IMR-90 (cell line): ENCODE data around the gene SNRPD2. TPM values are rescaled to one million over a fixed set of nuclear protein-coding genes. Genes with fewer than 3 reads are reported as not detected.

ENCODE experiments used
- ATAC-seq: fragments of 200-7000 bp; cut with Tn5 transposase; 2 replicates; pipeline ENCODE4 v1.9.1; 2020; ENCODE audit warnings: low read depth, mild to moderate bottlenecking, moderate library complexity
- BruUV-seq: library from RNA; stranded (reverse); fragments of 400-500 nt; replicated peaks from 2 replicates; lab custom pipeline; 2021; lab: Mats Ljungman, UMichigan
- CTCF ChIA-PET: fragments of 300-600 bp; formaldehyde crosslinking; extraction: SDS; loops from one replicate; lab custom pipeline; 2021; ENCODE audit warnings: antibody characterized with exemption; lab: Yijun Ruan, JAX
- POLR2A ChIA-PET: fragments of 300-600 bp; sonication (Branson Sonifier 250); formaldehyde crosslinking; loops from one replicate; lab custom pipeline; 2022; ENCODE audit warnings: antibody characterized with exemption; ENCODE audit not compliant: unreplicated experiment; lab: Charles Lee
- DNase-seq: peaks from one replicate; pipeline ENCODE4 v3.0.0; 2013
- H2AFZ ChIP-seq: replicated peaks from 2 replicates; pipeline ENCODE3; 2013; ENCODE audit warnings: low read length, mild to moderate bottlenecking; ENCODE audit not compliant: poor library complexity
- H2AK5ac ChIP-seq: 2 replicates; pipeline ENCODE4 v1.6.1; 2013; ENCODE audit warnings: low read depth, low read length, inconsistent platforms
- H2AK9ac ChIP-seq: replicated peaks from 2 replicates; pipeline ENCODE3; 2013; ENCODE audit warnings: mild to moderate bottlenecking, low read depth, low read length, moderate library complexity; ENCODE audit not compliant: poor library complexity
- H2BK120ac ChIP-seq: 2 replicates; pipeline ENCODE4 v1.6.1; 2013; ENCODE audit warnings: low read depth, low read length, inconsistent platforms
- H2BK15ac ChIP-seq: 3 replicates; pipeline ENCODE4 v1.6.1; 2013; ENCODE audit warnings: low read depth, low read length, inconsistent platforms
- H2BK20ac ChIP-seq: 2 replicates; pipeline ENCODE4 v1.6.1; 2013; ENCODE audit warnings: low read depth, mild to moderate bottlenecking, inconsistent platforms, low read length, moderate library complexity
- H2BK5ac ChIP-seq: 2 replicates; pipeline ENCODE4 v1.6.1; 2013; ENCODE audit warnings: mild to moderate bottlenecking, low read depth, low read length, inconsistent platforms; ENCODE audit not compliant: poor library complexity, severe bottlenecking
- H3K14ac ChIP-seq: replicated peaks from 2 replicates; pipeline ENCODE4 v1.6.1; 2013; ENCODE audit warnings: low read depth, low read length, inconsistent platforms
- H3K18ac ChIP-seq: 2 replicates; pipeline ENCODE4 v1.6.1; 2013; ENCODE audit warnings: low read depth, low read length, control low read depth
- H3K23ac ChIP-seq: 2 replicates; pipeline ENCODE4 v1.6.1; 2013; ENCODE audit warnings: low read depth, low read length, inconsistent platforms
- H3K27ac ChIP-seq: 2 replicates; pipeline ENCODE4 v1.5.1; 2013; ENCODE audit warnings: mild to moderate bottlenecking, control low read depth, low read length; ENCODE audit not compliant: insufficient read depth
- H3K27me3 ChIP-seq: 2 replicates; pipeline ENCODE4 v1.6.1; 2013; ENCODE audit warnings: low read length; ENCODE audit not compliant: control insufficient read depth, insufficient read depth
- H3K36me3 ChIP-seq: 2 replicates; pipeline ENCODE4 v1.6.1; 2013; ENCODE audit warnings: low read length, mixed read lengths; ENCODE audit not compliant: control insufficient read depth, insufficient read depth
- H3K4ac ChIP-seq: 2 replicates; pipeline ENCODE4 v1.6.1; 2013; ENCODE audit warnings: low read depth, low read length, inconsistent platforms
- H3K4me1 ChIP-seq: 2 replicates; pipeline ENCODE4 v1.6.1; 2013; ENCODE audit warnings: low read length, mixed read lengths; ENCODE audit not compliant: control insufficient read depth, insufficient read depth
- H3K4me2 ChIP-seq: 2 replicates; pipeline ENCODE4 v1.6.1; 2013; ENCODE audit warnings: low read depth, mild to moderate bottlenecking, control low read depth, low read length, moderate library complexity
- H3K4me3 ChIP-seq: 2 replicates; pipeline ENCODE4 v1.5.1; 2013; ENCODE audit warnings: low read depth, mild to moderate bottlenecking, control low read depth, low read length, moderate library complexity; ENCODE audit not compliant: insufficient read depth
- H3K56ac ChIP-seq: 2 replicates; pipeline ENCODE4 v1.6.1; 2013; ENCODE audit warnings: low read length, inconsistent platforms; ENCODE audit not compliant: insufficient read depth; ENCODE audit errors: extremely low read depth
- H3K79me1 ChIP-seq, 2 experiments: 2 replicates each; pipeline ENCODE4 v1.6.1; 2013; ENCODE audit warnings: low read length in 2 of 2, inconsistent platforms in 1 of 2, low read depth in 1 of 2
- H3K9ac ChIP-seq: 2 replicates; pipeline ENCODE4 v1.6.1; 2013; ENCODE audit warnings: low read depth, low read length, control low read depth
- H3K9me1 ChIP-seq: 2 replicates; pipeline ENCODE4 v1.6.1; 2013; ENCODE audit warnings: low read length, inconsistent platforms; ENCODE audit not compliant: insufficient read depth
- H3K9me3 ChIP-seq: 2 replicates; pipeline ENCODE4 v1.6.1; 2013; ENCODE audit warnings: low read length; ENCODE audit not compliant: control insufficient read depth, insufficient read depth
- H4K20me1 ChIP-seq: 2 replicates; pipeline ENCODE4 v1.6.1; 2013; ENCODE audit warnings: low read length, inconsistent platforms; ENCODE audit not compliant: insufficient read depth
- H4K5ac ChIP-seq: 2 replicates; pipeline ENCODE4 v1.6.1; 2013; ENCODE audit warnings: mild to moderate bottlenecking, low read depth, low read length, control low read depth
- H4K8ac ChIP-seq, 2 experiments: 2 replicates each; pipeline ENCODE4 v1.6.1; 2013; ENCODE audit warnings: low read depth in 2 of 2, low read length in 2 of 2, control low read depth in 1 of 2, inconsistent platforms in 1 of 2
- H4K91ac ChIP-seq: 2 replicates; pipeline ENCODE4 v1.6.1; 2013; ENCODE audit warnings: low read depth, low read length, inconsistent platforms; ENCODE audit not compliant: insufficient read depth
- BHLHE40 ChIP-seq: fragments of 150-350 bp; IDR thresholded peaks from 2 replicates; pipeline ENCODE4 v1.6.1; 2016; ENCODE audit warnings: mild to moderate bottlenecking, low read depth, low read length
- CEBPB ChIP-seq: IDR thresholded peaks from 2 replicates; pipeline ENCODE4 v1.6.1; 2012; ENCODE audit warnings: low read depth, low read length, improper control_type of control experiment
- CHD1 ChIP-seq: IDR thresholded peaks from 2 replicates; pipeline ENCODE4 v1.6.1; 2012; ENCODE audit warnings: low read depth, low read length, improper control_type of control experiment
- CTCF ChIP-seq: conservative IDR thresholded peaks from 2 replicates; pipeline ENCODE4 v1.5.1; 2012; ENCODE audit warnings: mild to moderate bottlenecking, low read depth, low read length, improper control_type of control experiment
- FOS ChIP-seq: fragments of 150-350 bp; IDR thresholded peaks from 2 replicates; pipeline ENCODE4 v1.6.1; 2016; ENCODE audit warnings: low read depth, low read length
- MAZ ChIP-seq: IDR thresholded peaks from 2 replicates; pipeline ENCODE4 v1.6.1; 2012; ENCODE audit warnings: low read depth, mild to moderate bottlenecking, low read length, improper control_type of control experiment, moderate library complexity, borderline replicate concordance
- MXI1 ChIP-seq: IDR thresholded peaks from 2 replicates; pipeline ENCODE4 v1.6.1; 2012; ENCODE audit warnings: low read depth, mild to moderate bottlenecking, low read length, moderate library complexity, borderline replicate concordance
- RAD21 ChIP-seq: IDR thresholded peaks from 2 replicates; pipeline ENCODE4 v1.6.1; 2012; ENCODE audit warnings: low read length, improper control_type of control experiment
- RCOR1 ChIP-seq: IDR thresholded peaks from 2 replicates; pipeline ENCODE4 v1.6.1; 2012; ENCODE audit warnings: mild to moderate bottlenecking, low read length, improper control_type of control experiment; ENCODE audit not compliant: insufficient replicate concordance
- USF2 ChIP-seq: fragments of 150-350 bp; IDR thresholded peaks from 2 replicates; pipeline ENCODE4 v1.6.1; 2017; ENCODE audit warnings: mild to moderate bottlenecking, antibody characterized with exemption, low read length, low read depth
- WGBS, 2 experiments: methylation state at CpG; one replicate each; pipeline versions ENCODE4 v1.1.5 to v1.1.7; 2013; ENCODE audit warnings: missing lambda C conversion rate in 2 of 2; ENCODE audit not compliant: insufficient read length in 1 of 2; ENCODE audit errors: extremely low coverage in 2 of 2; 5-methylcytosine and 5-hydroxymethylcytosine counted together
- dilution Hi-C: fragments of 300-500 bp; cut with HindIII; formaldehyde crosslinking; loops from one replicate; pipeline ENCODE4 v1.14.3; 2018; ENCODE audit warnings: low sequenced_read_pairs; ENCODE audit not compliant: unreplicated experiment
- in situ Hi-C: fragments of 300-500 bp; cut with MboI; formaldehyde crosslinking; loops from 3 replicates; pipeline ENCODE4 v1.14.3; 2019; ENCODE audit warnings: low sequenced_read_pairs, inconsistent platforms, mixed read lengths
- intact Hi-C: fragments of 100-400 bp; cut with micrococcal nuclease; formaldehyde crosslinking; loops from 2 replicates; pipeline ENCODE4 v1.10.0; 2022
- polyA plus RNA-seq, 3 experiments: library from polyadenylated mRNA; depleted of rRNA; stranded (reverse); fragments of >200 nt; gene quantifications; 2 replicates each; pipeline ENCODE4 v1.2.3, GENCODE V29; 2012; ENCODE audit warnings: low replicate concordance in 1 of 3
- total RNA-seq: library from RNA; depleted of rRNA; stranded (reverse); fragments of >200 nt; gene quantifications from 2 replicates; pipeline ENCODE4 v1.2.3, GENCODE V29; 2012
- TF ChIP-seq, protein P1 (sequence below): fragments of 150-350 bp; IDR thresholded peaks from 2 replicates; pipeline ENCODE4 v1.6.1; 2016; ENCODE audit warnings: low read depth, mild to moderate bottlenecking, low read length, moderate library complexity, borderline replicate concordance

SNRPD2 gene
- total and polyA plus RNA-seq, 2 of the 4 experiments (the other 2 are of a cell fraction): 587 to 877 TPM

DNA sequence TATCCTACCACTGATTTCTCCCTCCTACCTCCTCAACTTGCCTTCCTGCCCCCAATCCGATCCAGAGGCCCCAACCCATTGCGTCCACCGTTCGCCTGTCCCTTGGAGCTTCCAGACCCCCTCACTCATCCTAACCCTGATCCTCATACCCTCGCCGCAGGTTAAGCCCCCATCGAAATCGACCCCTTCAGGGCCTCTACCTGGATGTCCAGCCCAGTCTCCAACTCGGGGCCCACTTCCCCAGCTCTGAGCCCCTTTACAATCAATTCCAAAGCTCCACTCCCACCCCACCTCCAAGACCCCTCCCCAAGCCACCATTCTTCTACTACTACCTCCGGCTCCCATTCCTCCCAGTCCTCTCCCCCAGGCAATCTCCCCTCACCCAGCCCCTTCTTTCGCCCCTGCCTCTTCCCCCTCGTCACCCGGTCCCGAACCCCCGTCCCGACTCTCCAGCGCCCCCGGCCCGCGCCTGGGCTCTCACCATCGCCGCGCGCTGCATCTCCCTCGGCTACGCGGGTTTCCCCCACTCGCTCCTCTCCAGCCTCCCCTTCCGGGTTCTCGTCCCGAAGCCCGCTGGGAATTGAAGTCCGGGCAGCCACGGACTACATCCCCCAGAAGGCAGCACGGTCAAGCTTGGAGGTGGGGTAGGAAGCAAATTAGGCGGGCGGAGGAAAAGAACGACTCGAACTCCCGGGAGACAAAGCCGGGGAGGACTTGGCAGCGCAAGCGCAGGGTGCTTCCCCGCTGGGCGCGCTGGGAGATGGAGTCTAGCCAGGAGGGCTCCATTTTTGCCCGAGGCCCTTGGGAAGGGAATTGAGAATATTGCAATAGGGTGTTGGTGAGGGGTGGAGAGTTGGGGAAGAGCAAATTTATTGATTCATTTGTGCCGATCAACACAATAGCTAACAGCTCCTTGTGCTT is 38.9 kb upstream of the SNRPD2 start, which contains the start of gene FBXO46:
Gene FBXO46 (minus strand): TSS at position 529 of the 921 bp plus-strand sequence. CDS start 17,401 bp downstream, outside the sequence.
- peak within 1 kb of the TSS; percentile 70 for H3K4ac ChIP-seq
- intact Hi-C loops (loop anchor here (2.0 kb wide), 1 partner anchor 36 kb away; no protein-coding TSS in a partner anchor), in situ Hi-C loops (no loop called here), dilution Hi-C loops (no loop called here)
- H3K18ac ChIP-seq: no peak within 1 kb of the TSS
- ChIA-PET CTCF (interaction anchor here (0.7 to 1.2 kb wide), 2 partner anchors 39 to 125 kb away, joined by 3 read pairs; no protein-coding TSS in a partner anchor), POLR2A (interaction anchor here (0.6 to 1.3 kb wide), 3 partner anchors 13 to 617 kb away, joined by 5 to 20 read pairs (median 5); no protein-coding TSS in a partner anchor)
- H4K5ac ChIP-seq: peak within 1 kb of the TSS; percentile 80
- WGBS, 2 experiments: 1% methylated on average over 28 of the region's 48 CpGs; no CpG with 5 or more reads in 1 of the 2 experiments
- peaks cover 3% of the 10 kb centered on the region; the same call in 1 of the 2 replicates for H3K4me1 ChIP-seq
- peak within 1 kb of the TSS; percentile 86 for H3K23ac ChIP-seq
- H3K9me1 ChIP-seq: peaks cover 3% of the 10 kb centered on the region
- H2AK9ac ChIP-seq: peak within 1 kb of the TSS; percentile 95
- H3K27ac ChIP-seq: peak within 1 kb of the TSS; percentile 50
- DNase-seq (peak; percentile 98), ATAC-seq (peak; percentile 99)
- no TSS peak for BruUV-seq
- peak within 1 kb of the TSS; percentile 11; the same call in 2 of the 3 replicates for H2BK15ac ChIP-seq
- no peaks in the 10 kb centered on the region for H3K27me3 ChIP-seq
- peak within 1 kb of the TSS; percentile 96 for H2AK5ac ChIP-seq
- peaks cover 2% of the 10 kb centered on the region; the same call in 1 of the 2 replicates for H4K20me1 ChIP-seq
- H3K56ac ChIP-seq: peak within 1 kb of the TSS; percentile 61
- peak within 1 kb of the TSS; percentile 67 for H3K14ac ChIP-seq
- H4K91ac ChIP-seq: peak within 1 kb of the TSS; percentile 37
- peak within 1 kb of the TSS; percentile 26 for H2BK5ac ChIP-seq
- peak within 1 kb of the TSS; percentile 95 to 96 for H4K8ac ChIP-seq
- H3K4me3 ChIP-seq: peak within 1 kb of the TSS; percentile 89
- H3K9ac ChIP-seq: peak within 1 kb of the TSS; percentile 92
- H3K79me1 ChIP-seq: peaks cover 26 to 46% of the 10 kb centered on the region in 2 experiments
- H2BK20ac ChIP-seq: no peak within 1 kb of the TSS
- H2BK120ac ChIP-seq: peak within 1 kb of the TSS; percentile 31; the same call in 1 of the 2 replicates
- peak within 1 kb of the TSS; percentile 90 for H3K4me2 ChIP-seq
- no peaks in the 10 kb centered on the region for H3K9me3 ChIP-seq
- no peaks in the 10 kb centered on the region for H3K36me3 ChIP-seq
- peak within 1 kb of the TSS; percentile 86 for H2AFZ ChIP-seq
- TF ChIP-seq CEBPB: no peak
- peak; percentile 89; the same call in 1 of the 2 replicates for TF ChIP-seq MAZ
- TF ChIP-seq MXI1: peak; percentile 26; the same call in 1 of the 2 replicates
- TF ChIP-seq, protein P1, sequence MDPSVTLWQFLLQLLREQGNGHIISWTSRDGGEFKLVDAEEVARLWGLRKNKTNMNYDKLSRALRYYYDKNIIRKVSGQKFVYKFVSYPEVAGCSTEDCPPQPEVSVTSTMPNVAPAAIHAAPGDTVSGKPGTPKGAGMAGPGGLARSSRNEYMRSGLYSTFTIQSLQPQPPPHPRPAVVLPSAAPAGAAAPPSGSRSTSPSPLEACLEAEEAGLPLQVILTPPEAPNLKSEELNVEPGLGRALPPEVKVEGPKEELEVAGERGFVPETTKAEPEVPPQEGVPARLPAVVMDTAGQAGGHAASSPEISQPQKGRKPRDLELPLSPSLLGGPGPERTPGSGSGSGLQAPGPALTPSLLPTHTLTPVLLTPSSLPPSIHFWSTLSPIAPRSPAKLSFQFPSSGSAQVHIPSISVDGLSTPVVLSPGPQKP: no peak
- TF ChIP-seq BHLHE40: no peak
- TF ChIP-seq RCOR1: no peak
- peak; percentile 8; the same call in 1 of the 2 replicates for TF ChIP-seq RAD21
- TF ChIP-seq CHD1: no peak
- TF ChIP-seq FOS: no peak
- peak; percentile 35 for TF ChIP-seq CTCF
- no peak for TF ChIP-seq USF2
